Activated T-helper 1 cell treated with anti-CD3 and anti-CD28 coated beads, Interleukin-2, amount 50 U/mL, for 16 hours (primary cell): Measurements from ENCODE around the gene MRPL36.
"Not testable (repeated sequence)": the region's sequence is repeated elsewhere in the genome, so short reads cannot be mapped to it uniquely, and the experiment has no call there.

Experiments
- DNase-seq, 2 donors: peaks; one replicate each; pipeline ENCODE4 v3.0.0-alpha.2; 2020; ENCODE audit warnings: low read depth in 1 of 2, low spot score in 1 of 2

Gene MRPL36

DNA sequence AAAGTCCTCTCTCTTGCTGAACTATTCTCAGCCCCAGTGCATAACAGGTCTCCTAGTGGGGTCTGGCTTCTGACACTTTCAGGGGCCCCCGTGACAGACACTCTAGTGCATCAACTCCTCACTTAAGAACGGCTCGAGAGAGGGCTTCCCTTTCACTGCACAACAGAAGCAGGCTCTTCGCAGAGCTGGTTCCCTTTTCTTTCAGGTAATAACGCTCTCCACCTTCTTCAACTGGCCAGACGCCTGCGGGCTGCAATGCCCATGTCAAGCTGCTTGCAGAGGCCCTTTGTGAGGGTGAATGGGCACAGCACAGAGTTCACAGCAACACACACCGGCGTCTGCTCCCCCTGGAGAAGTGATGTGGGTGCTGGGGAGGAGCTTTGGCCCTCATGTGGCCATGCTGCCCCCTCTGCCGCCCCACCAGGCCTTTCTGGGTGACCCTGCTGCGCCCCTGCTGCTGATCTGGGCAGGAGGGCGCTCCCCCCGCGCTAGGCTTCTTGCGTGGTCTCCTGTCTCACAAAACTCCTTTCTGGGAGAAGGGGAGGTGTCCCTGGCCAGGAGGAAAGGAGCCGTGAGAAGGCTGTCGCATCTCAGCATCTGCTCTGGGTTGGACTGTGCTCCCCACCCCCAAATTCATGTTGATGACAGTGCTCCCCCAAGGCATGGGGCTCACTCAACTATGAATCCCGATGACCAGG lies 2.4 kb downstream of the MRPL36 start:
- DNase-seq: no peak

DNA sequence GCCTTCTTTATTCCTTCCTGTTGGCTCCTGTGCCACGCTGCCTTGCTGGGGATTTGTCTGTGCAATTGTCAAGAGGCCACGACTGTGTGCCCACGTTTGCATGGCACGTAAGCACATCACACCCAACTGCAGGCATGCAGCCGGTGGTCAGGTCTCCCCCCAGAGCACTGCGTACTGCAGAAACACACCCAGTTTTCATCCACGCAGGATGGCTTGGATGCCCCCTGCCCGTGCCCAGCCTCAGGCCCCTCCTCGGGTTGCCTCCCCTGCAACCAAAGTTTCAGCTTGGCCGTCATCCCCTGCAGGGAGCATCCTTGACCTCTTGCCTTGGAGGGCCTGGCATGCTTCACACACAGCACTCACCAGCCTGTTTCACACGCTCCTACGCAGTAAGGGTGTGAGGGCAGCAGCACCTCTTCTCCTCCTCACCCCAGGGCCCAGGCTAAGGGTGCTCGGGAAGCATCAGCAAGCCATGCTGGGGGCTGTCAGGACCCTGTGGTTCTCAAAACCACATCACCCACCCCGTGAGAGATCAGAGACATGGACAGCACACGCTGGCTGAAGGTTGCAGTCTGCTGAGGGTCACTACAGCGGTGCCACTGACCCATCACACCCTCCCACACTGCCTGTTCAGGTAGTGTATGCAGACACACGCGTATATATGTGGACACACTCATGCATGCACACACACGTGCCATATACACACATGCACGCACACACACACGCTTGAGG lies 3.1 kb downstream of the MRPL36 start:
- no peak for DNase-seq

DNA sequence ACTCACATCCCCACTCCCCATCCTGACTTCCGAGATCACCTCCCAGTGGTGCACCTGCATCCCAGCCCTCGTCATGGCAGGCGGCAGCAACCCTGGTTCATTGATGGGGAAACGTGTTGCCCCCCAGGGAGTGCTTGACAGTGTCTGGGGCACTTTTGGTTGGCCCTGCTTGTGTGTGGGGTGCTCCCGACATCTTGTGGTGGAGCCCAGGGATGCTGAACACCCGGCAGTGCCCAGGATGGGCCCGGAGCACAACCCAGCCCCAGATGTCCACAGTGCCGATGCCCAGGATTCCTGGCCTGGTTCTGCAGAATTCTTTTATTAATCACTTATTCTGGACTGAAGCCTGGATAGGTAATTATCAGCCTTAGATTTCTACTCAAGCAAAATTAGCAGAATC lies 3.7 kb downstream of the MRPL36 start:
- DNase-seq: no peak

DNA sequence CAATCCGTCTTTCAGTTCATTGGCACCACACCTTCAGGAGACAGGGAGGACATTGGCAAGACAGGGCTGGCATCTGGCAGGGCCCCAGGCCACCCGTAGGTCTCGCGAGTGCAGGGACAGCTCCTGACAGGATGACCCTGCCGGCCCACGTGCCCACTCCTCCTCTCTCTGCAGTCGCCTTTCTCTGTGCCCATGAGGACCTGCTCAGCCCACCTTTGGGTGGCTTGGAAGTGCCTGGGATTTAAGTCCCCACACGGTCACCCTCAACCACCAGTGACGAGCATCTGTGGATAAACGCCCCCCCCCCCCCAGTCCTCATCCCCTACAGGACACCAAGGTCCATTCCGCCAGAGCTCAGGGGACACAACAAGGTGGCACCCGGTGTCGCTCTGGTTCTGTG lies 4.1 kb downstream of the MRPL36 start:
- no peak for DNase-seq

DNA sequence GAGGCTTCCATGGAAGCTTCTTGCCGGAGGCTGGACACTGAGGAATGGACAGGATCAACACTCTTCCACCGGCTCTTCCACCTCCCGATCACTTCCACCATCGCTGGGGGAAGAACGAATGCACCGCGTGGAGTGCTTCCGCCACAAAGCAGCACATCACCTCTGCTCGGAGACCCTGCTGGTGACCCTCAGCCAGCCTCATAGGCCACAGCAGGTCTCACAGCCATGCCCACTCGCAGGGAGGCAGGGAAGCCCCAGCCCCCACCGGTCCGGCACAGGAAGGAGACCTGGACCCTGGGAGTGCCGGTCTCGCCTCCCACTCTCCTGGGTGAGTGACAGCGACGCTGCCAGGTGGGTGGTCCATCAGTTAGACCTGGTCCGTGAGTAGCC lies 4.7 kb downstream of the MRPL36 start:
- no peak for DNase-seq

DNA sequence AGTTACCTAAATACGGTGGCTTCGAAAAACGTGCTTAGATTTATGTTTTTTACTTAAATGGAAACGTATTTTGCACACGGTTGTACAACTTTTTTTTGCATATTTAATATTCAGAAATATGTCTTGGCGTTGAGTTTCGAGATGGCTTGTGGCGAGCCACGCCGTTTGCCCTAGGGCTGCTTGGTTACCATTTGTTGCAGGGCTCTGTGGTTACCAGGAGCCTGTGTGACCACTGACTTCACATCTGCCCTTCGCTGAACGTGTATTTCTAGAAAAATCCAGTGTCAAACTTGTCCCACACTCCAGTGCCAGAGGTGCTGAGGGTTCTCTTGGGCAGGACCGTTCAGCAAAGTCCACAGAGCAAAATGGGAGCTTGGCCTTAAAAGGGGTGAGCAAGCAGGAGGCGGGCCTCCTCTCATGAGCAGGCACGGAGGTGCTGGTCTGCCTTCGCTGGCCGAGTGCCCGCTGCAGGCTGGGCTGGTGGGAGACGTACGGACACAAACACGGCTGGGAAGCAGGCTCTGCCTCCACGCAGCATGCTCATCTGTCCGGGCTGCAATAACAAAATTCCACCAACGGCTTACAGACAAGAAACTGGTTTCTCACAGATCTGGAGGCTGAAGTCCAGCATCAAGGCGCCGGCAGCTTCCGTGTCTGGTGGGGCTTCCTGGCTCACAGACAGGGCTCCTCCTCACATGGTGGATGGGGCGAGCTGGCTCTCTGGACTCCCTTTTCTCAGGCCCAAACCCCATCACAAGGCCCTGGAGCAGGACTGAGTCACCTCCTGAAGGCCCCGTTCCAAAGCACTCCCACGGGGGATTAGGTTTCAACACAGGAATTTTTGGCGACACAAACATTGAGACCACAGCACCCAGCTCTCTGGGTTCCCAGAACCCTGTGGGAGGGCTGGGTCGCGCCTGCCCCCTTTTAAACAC lies 5.4 kb downstream of the MRPL36 start:
- DNase-seq: no peak

DNA sequence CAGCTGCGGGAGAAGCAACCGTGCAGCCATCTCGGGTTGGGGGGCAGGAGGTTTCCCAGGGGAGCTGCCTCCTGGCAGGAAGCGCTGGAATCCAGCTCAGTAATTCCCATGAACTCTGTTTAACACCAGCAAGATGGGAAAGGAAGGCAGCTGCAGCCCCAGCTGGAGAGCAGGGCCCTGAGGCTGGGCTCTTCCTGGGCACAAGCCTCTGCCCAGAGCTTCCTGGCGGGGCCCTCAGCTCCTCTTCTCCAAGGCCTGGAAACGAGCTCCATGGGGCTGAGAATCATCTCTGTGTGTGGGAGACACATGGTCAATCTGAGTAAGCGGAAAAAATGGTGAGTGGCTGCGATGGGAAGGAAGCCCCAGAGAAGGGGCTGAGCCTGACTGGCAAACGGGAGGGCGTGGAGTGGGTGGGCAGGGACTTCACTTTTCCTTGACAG lies 6.3 kb downstream of the MRPL36 start:
- DNase-seq: no peak

DNA sequence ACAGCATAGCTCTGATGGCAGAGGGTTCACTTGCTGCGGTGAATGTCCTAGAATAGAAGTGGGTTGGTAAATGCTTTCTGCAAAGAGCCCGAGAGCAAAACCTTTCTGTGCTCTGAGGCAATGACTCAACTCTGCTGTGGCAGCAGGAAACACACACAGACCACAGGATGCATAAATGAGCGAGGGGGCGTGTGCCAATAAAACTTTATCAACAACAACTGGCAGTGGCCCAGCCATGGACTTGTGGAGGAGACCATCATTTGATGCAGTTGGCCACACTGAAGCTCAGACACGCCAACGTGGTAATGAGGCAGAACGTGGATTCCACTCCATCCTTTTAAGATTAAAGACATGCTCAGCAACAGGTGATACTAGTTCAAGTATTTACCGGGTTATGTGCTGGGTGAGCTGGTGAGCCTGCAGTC lies 6.8 kb downstream of the MRPL36 start:
- peak; percentile 43 to 53 for DNase-seq

DNA sequence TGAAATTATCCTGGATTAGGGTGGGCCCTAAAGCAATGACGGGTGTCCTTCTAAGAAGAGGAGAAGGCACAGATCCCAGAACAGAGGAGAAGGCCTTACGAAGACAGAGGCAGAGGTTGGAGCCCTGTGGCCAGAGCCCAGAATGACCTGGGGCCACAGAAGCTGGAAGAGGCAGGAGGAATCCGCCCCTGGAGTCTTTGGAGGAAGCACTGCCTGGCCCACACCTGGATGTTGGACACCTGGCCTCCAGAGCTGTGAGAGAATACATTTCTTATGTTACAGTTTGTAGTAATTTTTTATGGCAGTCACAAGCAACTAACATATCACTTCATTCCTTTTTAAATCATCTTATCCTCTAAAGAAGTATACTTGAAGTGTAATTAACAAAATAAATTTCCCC lies 8.5 kb downstream of the MRPL36 start:
- DNase-seq: no peak

DNA sequence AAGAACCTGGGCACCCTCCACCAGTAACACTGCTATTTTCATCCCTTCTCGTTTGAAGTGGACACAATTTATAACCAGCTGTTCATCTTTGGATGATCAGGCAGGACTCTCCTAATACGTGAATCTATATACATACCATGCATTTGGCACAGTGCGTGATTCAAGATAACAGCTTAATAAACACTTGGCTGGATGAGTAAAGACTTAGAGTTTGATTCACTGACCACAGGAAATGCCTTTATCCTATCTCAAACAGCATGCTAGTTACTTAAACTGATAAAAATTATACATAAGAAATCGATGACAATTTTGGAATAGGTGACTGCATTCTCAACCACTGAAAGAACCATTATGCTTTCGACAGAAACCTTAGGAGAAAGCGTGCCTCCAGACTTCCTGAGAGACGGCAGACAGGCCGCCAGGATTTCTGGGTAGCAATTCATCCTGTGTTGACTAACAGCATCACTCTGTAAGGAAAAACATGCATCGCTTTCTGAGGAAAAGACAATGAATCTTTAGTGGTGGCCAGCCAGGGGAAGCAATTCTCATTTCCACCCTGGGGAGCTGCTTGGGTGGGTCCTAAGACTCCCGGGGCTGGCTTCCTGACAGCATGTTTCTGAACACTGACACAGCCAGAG lies 9.7 kb downstream of the MRPL36 start:
- DNase-seq: no peak

DNA sequence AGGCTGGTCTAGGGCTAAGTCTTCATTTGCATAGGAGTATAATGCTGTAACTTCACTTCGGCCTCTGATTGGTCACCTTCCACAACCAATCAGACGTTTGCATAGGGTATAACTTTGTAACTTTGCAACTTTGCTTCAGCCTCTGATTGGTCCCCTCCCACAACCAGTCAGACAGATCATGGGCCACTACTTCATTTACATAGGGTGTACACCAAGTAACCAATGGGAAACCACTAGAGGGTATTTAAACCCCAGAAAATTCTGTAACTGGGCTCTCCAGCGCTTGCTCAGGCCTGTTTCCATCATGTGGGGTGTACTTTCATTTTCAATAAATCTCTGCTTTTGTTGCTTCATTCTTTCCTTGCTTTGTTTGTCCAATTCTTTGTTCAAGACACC lies 10.2 kb downstream of the MRPL36 start:
- not testable (repeated sequence) for DNase-seq

DNA sequence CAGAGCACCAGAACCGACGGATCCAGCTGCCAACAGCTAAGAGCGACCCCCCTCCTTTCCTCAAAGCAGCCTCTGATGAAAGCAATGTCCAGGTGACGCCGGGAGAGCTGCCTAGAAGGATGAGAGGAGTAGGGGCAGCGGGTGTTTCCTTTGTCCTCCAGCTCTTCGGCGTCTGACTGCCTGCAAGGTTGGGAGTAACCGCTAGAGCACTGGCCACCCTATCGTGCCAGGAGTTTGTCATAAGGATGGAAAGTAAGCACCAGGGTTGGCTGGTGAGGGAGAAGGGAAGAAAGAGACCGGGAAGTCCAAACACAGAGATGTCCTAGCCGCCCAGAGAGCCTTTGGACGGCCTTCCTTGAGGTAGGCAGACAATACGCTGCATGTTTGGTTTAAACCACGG lies 10.8 kb downstream of the MRPL36 start:
- DNase-seq: no peak

DNA sequence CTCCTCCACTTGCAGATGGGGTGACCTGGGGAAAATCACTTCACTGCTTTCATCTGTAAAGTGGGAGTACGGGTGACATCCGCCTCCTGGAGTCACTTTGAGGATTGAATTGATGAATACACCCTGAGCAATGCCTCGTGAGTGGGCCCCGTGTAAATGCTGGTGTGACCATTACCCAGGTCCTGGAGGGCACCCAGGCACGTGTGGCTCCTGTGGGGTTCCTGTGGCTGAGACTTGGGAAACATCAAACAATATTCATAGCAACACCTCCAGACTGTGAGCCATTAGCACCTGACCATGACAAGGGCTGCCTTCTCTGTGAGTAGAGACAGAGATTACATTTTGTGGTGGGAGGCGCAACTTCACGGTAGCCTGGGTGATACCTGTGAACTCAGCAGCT lies 11.4 kb downstream of the MRPL36 start:
- no peak for DNase-seq

DNA sequence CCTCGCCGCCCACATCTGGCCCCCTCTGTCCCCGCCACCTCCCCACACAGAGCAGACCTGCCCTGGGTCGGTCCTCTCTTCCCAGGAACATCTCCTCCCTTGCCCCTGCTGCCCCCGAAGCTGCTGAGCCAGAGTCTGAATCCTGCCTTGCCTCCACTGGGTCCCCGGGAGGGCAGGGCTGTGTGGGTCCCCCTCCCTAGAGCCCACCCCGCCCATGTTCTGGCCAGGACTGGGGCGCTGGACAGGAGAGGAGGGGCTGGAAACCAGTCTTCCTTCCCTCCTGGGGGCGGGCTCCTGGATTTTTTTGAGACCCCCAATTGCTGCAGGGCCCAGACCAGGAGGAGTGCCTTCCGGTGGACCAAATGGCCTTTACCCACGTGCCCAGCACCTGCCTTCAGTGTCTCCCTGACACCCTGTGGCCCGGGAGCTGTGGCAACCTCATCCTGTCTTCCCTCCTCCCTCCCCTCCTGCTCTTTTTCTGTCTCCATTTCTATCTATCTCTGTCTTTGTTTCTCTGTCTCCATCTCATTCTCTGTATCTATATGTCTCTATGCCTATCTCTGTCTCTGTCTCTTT lies 12.1 kb downstream of the MRPL36 start:
- no peak for DNase-seq

DNA sequence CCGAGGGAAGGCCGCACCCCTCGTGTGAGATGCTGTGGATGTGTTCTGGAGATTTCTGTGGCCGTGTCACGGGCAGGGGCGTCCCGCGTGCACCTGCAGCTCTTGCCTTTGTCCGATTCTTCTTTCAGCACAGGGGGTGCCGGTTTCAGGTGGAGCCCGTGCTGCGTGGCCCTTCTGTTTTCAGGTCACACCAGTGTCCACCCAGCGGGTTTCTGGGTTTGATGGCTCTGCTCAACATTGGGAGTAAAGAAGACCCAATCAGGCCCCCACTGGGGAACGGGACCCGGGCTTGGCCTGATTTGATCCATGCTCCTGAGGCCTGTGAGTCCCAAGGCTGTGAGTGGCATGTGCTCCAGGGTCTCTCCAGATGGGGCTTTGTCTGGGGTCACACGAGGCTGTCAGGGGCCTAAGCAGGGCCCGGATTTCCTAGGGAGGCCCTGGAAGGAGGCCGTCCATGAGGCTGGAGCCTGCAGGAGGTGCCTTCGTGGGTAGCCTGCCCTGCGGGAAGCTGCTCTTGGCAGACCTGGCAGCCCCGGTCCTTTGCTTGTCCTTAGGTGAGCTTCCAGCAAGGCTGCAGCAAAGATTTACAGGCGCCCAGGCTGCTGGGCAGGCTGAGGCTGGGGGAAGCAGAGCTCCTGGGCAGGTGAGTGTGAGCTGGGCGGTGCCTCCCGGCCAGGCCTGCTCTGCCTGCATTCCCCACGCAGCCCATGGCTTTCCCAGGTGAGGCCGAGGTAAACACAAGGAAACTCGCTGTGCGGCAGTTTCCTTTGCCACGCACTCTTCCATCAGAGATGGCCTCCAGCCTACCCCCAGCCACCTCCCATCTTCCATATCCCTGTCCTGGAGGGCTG lies 12.8 kb downstream of the MRPL36 start:
- no peak for DNase-seq

DNA sequence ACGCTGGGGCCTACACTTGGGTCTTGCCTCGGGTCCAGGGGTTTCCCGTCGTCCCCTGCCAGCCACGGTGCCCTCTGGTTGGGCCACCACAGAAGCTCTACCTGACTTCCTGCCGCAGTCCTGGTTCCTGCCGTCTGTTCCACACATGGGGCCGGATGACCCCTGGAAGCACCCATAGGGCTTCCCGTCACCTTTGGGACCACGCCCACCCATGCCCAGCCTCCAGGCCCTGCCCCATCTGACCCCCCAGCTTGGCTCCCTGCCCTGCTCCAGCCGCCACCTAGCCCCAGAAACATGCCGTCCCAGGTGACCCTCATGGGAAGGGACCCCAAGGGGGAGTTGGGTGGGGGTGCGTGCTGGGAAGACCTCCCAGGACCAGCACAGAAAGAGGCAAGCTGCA lies 13.7 kb downstream of the MRPL36 start:
- no peak for DNase-seq

DNA sequence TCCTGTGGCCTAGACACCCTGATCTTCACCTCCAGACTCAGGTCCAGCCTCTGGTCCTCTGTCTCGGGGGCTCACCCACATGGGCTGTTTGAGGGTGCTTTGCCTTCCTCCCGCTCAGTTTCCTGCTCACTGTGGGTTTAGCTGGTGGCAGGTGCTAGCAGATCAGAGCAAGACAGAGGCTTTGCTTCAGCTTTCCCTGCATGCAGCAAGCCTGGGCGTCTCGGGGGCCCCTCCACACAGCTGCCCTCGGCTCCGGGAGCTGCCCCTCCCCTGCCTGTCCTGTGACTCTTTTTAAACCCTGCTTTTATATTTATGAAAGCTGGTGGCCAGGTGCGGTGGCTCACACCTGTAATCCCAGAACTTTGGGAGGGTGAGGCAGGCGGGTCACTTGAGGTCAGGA lies 14.6 kb downstream of the MRPL36 start:
- no peak for DNase-seq

DNA sequence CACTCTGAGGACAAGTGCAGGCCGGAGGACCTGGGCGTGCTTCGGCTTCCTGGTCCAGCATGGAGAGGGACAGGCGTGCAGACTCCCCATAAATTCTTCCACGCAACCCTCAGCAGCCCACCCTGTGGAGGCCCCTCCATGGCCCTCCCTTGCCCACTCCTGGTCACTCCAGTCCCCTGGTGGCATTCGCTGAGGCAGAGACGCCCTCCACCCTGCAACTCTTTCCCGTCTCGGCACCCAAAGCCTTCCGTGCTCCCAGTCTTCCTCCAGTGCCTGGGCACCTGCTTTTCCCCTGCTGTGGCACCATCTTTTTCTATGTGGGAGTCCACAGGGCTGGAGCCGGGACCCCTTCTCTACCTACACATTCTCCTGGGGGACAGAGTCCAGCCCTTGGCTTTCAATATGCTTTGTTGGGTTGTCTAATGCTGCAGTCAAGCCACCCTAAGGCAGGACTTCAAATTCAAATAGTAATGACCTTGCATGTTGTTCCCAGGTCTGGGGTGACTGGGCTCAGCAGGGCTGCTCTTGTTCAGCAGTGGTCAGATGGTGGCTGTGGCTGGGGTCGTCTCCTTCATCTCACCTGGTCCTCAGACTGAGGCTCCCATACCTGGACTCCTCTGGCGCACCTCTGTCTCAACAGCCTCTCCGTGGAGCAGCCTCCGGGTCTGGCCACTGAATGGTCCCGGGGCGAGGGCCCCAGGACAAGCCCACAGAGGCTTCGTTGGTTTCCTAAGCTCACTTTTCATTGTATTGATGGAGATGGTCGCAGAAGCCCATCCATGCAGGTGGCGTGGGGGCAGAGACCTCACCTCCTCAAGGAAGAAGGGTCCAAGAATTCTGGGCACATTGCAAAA lies 15.2 kb downstream of the MRPL36 start:
- no peak for DNase-seq

DNA sequence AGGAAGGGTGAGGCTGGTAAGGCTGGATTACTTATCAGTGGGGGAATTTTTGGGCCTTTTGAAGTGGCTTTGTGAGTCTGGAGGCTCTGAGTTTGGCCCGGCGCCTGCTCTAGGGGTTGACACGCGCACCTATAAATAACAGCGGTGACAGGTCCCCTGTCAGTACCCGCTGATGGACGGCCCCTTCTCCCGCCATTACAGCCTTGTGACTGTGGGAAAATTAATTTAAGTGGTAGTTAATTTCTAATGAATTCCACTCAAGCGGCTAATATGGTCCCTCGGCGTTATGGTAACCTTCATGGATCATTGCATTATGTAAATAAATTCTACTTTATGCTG lies 16.5 kb downstream of the MRPL36 start:
- no peak for DNase-seq
